ENCODE measurements around the gene ZXDC. TPM values are rescaled to one million over a fixed set of nuclear protein-coding genes. Genes with fewer than 3 reads are reported as not detected.

Gene ZXDC, protein sequence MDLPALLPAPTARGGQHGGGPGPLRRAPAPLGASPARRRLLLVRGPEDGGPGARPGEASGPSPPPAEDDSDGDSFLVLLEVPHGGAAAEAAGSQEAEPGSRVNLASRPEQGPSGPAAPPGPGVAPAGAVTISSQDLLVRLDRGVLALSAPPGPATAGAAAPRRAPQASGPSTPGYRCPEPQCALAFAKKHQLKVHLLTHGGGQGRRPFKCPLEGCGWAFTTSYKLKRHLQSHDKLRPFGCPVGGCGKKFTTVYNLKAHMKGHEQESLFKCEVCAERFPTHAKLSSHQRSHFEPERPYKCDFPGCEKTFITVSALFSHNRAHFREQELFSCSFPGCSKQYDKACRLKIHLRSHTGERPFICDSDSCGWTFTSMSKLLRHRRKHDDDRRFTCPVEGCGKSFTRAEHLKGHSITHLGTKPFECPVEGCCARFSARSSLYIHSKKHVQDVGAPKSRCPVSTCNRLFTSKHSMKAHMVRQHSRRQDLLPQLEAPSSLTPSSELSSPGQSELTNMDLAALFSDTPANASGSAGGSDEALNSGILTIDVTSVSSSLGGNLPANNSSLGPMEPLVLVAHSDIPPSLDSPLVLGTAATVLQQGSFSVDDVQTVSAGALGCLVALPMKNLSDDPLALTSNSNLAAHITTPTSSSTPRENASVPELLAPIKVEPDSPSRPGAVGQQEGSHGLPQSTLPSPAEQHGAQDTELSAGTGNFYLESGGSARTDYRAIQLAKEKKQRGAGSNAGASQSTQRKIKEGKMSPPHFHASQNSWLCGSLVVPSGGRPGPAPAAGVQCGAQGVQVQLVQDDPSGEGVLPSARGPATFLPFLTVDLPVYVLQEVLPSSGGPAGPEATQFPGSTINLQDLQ
- 15.8 and 27.8 TPM in 2 replicates for total RNA-seq

DNA sequence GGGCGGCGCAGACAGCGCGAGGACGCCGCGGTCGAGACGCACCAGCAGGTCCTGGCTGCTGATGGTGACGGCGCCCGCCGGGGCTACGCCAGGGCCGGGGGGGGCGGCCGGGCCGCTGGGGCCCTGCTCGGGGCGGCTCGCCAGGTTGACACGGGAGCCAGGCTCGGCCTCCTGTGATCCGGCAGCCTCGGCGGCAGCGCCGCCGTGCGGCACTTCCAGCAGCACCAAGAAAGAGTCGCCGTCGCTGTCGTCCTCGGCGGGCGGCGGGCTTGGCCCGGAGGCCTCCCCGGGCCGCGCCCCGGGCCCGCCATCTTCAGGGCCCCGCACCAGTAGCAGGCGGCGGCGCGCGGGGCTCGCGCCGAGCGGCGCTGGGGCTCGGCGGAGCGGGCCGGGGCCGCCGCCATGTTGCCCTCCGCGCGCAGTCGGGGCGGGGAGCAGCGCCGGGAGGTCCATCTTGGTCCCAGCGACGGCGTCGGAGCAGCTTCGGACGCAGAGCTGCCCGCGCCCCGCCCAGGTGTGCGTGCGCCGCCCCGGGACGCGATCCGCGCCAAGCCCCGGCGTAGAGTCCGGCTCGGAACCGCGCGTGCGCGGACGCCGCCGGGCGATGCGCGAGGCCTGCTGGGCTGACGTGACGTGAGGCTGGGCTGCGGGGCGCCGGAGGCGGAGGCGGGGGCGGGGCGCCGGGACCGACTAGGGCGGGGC is at the start of gene ZXDC:
ZXDC (minus strand) TSS at position 479 of the 702 bp plus-strand sequence; CDS start at position 453, 26 bp downstream.

DNA sequence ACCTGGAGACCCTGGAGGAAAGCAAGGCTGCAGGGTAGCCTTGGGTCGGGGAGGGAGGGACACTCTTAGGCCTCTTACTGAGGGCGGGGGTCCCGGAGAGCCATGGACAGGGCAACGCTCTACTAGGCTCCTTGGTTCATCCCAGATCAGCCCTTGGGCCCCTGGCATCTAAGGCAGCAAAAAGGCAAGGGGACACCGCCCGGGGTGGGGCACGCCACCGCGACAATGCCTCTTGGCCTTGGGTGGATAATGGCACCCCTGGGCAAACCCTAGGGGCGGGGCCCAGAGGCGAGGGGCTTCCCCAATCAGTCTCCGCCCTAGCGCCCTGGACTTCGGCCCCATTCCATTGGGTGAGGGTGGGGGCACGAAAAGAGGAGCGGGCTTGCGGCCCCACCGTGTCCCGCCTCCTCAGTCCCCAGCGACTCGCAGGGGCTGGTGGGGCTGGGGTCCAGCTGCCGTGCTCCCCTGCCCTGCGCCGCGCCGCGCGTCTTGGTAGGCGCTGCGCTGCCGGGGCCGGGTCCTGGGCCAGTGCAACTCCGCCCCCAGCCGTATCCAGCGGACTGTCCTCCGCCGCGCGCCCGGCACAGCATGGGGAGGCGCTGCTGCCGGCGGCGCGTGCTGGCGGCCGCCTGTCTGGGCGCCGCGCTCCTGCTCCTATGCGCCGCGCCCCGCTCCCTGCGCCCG is 48.2 kb upstream of the ZXDC start, which contains the start of gene CHST13:
CHST13 (plus strand) TSS at position 411 of the 684 bp plus-strand sequence; CDS start at position 589, 178 bp downstream.

DNA sequence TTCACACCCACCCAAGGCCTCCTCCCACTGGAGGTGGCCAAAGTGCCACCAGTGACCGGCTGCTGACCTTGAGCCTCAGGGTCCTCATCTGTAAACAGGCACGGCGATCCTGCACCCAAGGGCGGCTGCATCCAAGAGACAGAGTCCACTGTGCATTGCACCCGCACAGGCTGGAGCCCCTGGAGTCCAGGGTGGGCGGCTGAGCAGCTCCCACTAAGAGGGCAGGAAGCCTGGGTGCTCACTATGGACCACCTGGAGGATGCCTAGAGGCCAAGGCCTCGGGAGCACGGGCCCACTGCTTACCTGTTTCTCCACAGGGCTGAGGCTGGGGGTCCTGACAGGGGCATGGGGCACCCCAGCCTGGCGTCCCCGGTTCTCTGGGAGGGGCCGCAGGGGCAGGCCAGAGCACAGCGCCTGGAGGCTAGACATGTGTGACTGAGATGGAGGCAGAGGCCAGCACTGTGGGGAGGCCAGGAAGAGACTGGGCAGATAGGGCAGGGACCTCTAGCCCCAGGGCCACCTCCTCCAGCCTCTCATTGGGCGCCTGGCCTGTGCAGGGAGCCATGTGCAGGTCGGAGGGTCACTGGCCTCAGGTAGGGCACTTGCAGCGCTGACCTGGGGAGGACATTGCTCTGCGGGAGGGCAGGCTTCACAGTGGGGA is 41.7 kb upstream of the ZXDC start, which contains the start of gene UROC1:
UROC1 (minus strand) TSS at position 483 of the 661 bp plus-strand sequence; CDS start at position 429, 54 bp downstream.

DNA sequence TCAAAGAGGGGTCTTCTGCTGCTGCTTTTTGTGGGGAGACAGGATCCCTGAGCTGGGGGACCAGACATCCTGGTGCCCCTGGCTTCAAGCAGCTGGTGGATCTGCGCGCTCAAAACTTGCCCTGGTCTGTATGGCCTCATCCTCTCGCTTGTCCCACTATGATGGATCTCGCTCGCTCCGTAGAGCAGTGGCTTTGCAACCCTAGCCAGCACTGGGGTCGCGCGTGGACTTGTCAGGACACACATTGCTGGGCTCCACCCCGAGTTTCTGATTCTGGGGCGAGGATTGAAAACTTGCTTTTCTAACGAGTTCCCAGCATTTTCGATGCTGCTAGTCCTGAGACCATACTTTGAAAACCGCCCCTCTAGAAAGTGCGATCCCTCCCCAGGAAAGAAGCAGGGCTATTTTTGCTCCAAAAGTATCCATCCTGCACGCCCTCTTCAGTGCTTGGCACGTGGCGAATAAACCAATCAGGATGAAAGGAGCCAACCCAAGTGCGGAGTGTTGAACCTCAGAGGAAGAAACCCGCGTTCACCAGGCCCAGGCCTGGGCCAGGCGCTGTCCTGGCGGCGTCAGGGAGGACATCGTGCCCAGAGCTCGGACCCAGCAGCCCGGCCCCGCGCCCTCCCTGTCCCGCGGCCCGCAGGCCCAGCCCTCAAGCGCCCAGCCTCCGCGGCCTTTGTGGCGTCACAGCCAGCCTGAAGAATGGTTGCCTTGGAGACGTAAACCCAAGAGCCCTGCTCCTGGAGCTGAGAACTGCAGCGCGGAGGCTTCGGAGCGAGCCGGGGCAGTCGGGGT is 81.3 kb downstream of the ZXDC start, which contains the start of gene CFAP100:
CFAP100 (plus strand) TSS at position 731 of the 798 bp plus-strand sequence. CDS start 1,092 bp downstream, outside the sequence.

Other genes starting within 250 kb of the ZXDC start
- 2.0 and 4.4 TPM in 2 replicates for gene KLF15, start 118.5 kb downstream of the ZXDC start, total RNA-seq
- not detected in 2 replicates for gene CFAP100, start 81.0 kb downstream of the ZXDC start, total RNA-seq
- not detected in 2 replicates for gene UROC1, start 41.9 kb upstream of the ZXDC start, total RNA-seq
- not detected in 2 replicates for gene CHST13, start 48.3 kb upstream of the ZXDC start, total RNA-seq
- gene C3orf22, start 83.0 kb upstream of the ZXDC start, total RNA-seq: not detected in 2 replicates
- 7.4 and 8.5 TPM in 2 replicates for gene TXNRD3, start 179.2 kb upstream of the ZXDC start, total RNA-seq
- 10.3 and 11.7 TPM in 2 replicates for gene CHCHD6, start 228.3 kb upstream of the ZXDC start, total RNA-seq